ENCODE data around the gene HOXB6.

Gene HOXB6

DNA sequence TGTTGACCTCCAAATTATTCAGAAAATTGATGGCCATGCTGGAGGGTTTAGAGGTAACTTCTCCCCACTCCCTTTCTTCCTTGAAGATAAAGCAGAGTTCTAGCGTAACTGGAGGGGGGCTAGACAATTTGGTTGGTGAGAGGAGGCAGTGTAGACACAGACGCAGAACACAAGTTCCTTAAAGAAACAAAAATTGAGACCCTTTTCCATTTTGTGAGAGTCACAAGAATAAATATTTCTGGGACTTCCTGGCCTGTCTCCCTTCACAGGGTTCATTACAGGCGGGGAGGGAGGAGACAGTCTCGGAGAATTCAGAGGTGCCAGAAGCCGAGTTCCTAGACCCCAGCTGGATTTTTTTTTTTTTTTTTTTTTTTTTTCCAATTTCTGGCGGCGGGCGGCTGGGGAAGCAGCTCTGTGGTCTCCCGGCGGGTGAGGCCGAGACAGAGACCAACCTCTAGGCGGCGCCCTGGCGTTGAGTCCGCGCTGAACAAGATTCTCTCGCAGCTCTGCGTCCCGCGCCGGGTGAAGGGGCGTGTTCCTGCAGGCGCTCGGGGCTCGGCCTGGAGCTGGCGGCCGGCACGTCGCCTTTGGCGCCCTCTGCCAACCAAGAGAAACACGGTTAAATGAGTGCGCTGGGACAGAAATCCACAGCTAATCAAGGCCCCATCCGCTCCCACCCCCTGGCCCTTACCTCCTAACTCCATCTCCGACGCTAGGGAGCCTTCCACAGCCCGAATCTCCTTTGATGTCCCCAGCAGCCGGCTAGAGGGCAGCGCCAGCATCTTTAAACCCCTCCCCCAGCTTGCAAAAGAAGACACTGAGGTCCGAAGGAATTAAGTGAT lies 31.6 kb upstream of the HOXB6 start:
- peak; percentile 6 for DNase-seq (ENCODE audit: low read depth, low spot score)
- H3K27ac ChIP-seq, result no peak overlapping the region

DNA sequence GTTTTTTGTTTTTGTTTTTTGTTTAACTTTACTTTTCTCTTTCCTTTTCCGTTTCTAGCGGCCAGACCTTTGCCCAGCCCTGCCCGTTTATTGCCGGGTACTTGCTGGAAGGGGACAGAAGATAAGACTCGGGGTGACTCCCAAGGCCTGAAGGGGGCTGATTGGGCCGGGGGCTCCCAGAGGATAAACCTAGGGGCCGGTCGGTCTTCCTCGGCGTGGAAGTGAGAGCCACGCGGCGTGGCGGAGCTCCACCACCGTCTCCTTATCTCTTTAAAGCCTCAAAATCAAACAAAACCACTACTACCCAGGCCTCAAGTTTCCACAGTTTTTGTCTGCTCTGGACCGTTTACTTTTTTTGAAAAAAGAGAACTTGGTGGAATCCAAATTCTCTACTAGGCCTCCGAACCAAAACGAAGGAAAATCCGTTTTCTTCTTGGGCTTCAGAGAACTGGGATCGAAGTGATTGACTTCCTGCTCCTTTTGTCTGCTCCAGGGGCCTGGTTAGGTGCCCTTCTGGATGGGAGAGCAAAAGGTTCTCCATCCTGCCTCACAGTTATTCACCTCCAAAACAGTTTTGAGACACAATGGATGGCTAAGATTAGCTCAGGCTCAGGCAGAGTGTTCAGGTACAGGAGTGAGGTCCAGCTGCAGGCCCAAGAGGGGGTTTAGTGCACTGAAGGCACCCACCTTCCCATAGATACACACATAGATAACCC lies 29.9 kb upstream of the HOXB6 start:
- no peak overlapping the region for H3K27ac ChIP-seq
- no peak for DNase-seq (ENCODE audit: low read depth, low spot score)

DNA sequence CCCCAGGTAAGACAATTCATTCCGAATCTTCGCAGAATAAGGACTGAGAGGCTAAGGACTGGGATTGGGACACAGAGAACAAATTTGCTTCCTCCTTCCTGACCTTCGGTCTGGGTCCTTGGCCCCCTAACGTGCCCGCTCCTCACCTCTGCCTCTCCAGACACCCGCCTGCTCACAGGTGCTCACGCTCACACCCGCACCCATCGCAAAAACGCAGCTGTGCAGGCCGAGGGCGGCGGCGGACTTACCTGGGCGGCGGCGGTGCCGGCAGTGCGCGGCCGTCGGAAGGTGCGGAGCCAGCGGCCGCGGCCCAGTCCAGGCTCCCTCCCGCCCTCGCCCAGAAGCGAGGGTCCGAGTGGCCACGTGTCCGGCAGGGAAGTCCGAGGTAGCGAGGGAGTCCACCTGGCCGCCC lies 28.5 kb upstream of the HOXB6 start:
- no peak overlapping the region for H3K27ac ChIP-seq
- DNase-seq (ENCODE audit: low read depth, low spot score), result no peak

DNA sequence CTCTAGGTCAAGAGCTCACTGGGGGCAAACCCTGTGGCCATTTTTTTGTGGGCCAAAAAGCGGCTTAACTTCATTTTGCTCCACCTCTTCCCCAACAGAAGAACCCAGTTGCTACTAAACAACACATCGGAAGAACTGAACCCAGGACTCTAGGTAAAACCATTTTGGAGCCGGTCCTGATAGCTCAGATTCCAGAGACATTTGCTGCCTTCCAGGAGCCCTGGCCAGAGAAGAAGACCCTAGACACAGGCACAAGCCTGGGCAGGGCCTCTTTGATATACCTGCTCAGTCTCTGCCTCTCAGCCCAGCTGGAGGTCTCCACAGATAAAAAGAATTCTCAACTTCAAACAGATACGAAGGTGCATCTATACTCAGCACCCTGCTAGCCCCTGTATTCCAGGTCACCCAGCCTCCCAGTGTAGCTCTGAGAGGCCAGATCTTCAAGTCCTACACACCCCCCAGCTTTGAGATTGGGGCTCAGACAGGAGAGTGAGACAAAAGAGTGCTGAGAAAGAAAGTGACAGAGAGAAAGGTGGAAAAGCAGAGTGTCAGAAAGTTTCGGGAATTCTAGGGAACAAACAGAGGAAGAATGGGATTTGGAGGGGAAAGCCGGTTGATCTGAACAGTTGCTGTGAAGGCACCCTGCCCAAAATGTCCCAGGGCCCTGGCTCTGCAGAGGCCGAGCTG lies 27.9 kb upstream of the HOXB6 start:
- H3K27ac ChIP-seq, result no peak overlapping the region
- DNase-seq (ENCODE audit: low read depth, low spot score), result no peak

DNA sequence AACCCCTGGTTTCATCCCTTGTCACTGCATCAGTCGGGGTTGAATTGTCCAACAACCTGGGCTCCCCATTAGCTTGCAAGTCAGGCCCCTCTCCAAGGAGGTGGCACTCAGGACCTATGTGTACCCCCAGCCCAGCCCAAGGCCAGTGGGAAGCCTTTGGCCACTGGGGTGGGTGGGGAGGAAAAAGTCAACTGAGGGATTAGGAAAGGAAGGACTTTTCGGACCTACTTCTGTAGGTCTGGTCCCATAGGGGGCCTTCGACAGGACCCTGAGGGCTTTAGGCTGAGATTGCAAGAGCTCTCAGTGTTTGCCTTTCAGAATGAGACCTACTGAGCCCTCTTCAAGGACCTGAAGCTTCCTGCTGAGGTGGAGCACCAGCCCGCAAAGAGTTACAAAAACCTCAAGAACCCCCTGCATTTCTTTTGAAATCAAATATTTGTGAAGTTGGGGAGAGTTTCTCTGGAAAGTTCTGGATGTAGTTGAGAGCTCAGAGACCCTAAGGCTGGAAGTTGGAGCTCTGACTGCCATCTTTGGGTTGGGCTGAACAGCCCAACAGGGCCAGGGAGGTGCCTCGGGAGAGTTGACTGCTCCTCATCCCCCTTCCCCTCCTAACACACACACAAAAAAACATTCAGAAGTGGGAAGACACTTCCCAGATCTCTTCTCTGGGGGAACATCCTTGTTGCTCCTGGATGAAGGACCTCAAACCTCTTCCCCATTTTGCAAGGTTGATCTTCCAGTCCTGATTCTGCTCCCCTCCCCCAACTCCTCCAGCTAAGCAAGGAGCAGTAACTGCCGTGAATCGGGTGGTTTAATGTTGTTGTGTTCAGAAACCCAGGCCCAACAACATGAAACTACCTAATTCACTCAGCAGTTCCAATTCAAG lies 27.1 kb upstream of the HOXB6 start:
- no peak for DNase-seq (ENCODE audit: low read depth, low spot score)
- H3K27ac ChIP-seq, result no peak overlapping the region

DNA sequence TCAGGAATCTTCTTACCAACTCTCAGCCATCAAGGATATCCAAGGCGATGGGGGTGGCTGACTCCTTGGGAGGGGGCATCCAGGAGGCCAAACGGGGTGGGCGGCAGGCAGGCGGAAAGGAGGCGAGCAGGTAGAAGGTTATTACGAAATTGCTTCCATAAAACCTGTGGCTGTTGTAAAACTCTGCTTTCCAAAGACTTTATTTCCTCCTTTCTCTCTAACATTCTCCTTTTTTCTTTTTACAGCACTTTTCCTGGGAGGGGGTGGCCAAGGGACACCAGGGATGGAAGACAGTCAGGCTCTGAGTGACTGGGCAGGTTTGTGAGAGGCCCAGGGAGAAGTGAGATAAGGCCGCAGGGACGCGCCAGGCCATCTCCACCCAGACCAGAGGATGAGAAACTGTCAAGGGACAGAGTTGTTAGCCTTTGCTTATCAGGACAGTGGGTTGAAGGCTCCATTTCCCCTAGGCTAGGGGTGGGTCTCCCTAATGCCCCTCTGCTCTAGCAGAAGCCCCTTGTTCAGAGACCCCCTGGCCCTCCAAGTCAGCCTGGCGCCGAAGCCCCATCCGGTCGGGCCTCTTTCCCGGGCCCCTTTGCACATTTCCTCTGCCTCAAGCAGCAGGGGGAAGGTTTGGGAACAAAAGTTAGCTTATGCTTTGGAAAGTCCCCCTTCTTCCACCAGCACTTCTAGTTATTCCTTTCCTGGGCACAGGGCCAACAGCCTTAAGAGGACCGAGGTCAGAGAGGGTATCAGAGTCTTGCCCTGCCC lies 26.3 kb upstream of the HOXB6 start:
- no peak overlapping the region for H3K27ac ChIP-seq
- no peak for DNase-seq (ENCODE audit: low read depth, low spot score)

DNA sequence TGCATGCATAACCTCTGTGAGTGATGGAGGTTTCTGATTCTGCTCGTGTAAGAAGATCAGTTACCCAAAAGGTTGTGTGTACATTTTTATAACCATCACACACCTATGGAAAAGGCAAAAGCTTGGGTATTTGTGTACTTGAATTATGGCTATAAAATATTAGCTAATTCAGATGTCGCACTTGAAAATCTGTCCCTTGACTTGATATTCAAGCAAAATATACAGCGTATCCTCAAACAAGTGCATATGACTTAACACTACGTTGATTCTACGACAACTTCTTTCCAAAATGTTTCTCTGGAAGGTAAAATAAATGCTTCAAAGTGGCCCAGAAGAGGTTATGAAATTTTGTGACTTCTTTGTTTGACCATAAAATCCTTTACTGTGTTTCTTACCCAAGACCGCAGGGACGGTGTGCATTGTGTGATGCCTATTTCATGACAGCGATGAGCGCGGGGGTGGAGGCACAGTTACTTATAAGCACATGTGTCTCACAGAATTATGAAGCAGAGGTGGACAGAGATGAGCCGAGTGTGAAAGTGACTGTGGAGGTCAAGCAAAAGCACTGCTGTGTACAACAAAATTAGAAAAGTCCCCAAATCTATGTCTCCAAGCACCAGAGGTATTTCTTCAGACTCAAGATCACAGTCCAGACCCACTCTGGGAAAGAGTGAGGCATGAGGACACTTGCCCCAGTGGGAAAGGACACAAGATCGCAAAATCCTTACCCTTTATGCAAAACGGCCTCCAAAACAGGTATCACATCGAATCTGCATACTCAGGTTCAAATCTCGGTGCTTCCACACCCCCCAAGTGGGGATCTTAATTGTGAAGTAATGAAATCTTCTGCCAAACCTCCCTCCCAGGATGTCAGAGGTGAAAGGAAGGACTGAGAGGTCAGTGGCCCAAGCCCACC lies 25.5 kb upstream of the HOXB6 start:
- H3K27ac ChIP-seq, result no peak overlapping the region
- no peak for DNase-seq (ENCODE audit: low read depth, low spot score)

DNA sequence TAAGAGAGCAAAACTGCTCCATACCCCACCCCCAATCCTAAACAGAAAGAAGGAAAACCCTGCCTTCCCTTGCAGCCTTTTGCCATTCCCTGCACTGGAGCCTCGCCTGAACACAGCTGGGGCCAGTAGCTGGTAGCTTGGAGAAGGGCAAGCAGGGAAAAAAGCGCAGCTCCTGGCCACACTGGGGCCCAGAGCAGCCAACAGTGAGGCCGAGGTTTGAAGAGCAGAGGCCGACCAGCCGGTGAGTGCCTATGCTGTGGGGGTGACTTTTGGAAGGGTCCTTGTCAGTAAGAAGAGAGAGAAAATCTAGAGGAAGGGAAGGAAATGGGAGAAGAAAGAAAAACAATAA lies 24.6 kb upstream of the HOXB6 start:
- no peak for DNase-seq (ENCODE audit: low read depth, low spot score)
- no peak overlapping the region for H3K27ac ChIP-seq

DNA sequence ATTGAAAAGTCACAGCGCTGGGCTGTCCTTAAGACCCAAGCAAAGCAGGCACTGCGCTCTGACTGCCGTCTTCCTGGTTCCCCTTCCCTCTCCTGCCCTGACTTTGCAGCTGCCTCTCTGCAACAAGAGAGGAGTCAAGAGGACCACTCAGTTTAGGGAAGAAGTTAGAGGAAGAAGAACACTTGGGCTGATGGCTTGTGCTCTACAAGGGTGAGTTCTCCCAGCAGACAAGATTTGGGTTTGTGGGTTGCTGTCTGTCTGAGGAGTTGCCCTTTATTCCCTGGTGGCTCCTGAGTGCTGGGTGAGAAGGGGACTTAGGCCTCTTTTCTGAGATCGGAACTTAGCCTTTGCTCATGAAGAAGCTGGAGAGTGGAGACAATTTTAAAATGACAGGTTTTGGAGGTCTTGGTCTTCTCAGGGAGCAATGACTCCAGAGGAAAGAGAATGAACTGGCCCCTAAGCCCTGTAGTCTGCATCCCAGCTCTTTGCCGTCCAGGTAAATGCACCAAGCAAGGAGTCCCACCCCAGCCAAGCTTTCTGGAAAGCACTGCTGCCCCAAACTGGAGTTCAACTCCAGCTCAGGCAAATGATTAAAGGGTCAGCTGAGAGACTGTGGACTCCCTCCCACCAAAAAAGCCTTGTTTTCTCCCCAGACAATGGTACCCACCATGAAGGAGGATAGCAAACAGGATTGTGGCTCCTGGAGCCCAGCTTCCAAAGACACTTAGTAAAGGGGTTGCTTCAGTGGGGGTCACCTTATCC lies 24.0 kb upstream of the HOXB6 start:
- DNase-seq (ENCODE audit: low read depth, low spot score), result no peak
- no peak overlapping the region for H3K27ac ChIP-seq

DNA sequence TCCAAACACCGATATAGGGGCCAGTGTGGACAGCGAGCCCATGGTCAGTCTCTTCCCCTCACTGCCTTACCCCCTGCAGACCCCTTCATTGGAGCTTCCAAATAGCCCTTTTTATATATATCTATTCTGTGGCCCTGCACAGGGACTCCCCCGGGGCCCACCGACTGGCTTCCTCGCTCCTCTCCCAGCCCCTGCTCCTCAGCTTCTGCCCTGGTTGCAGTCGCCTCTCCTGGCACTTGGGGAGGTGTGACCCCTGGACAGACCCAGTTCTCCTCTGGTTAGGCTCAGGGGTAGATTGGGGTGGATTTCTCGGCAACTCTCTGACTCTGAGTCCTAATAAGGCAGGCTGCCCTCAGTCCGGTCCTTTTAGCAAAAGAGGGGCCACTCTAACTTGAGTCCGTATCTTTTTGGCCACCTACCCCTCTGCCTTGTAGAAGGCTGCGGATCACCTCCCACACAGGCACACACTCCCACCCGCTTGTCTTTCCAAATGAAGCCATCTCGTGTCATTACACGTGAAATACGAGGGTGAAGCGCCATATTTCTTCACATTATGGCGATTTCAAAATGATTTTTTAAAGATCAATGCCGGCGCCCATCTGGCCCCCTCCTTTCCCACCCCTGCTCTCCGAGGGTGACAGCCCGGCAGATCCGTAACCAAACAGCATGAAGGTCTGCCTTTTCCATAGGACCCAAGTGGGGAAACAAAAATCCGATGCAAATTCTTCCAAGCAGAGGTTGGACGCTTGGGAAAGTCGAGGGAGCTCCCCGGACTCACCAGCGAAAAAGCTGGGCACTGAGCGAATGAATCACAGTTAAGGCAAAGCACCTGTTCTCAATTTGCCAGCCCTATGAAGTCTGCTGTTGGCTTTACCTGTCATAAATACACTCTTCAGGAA lies 23.1 kb upstream of the HOXB6 start:
- no peak for DNase-seq (ENCODE audit: low read depth, low spot score)
- H3K27ac ChIP-seq, result no peak overlapping the region

DNA sequence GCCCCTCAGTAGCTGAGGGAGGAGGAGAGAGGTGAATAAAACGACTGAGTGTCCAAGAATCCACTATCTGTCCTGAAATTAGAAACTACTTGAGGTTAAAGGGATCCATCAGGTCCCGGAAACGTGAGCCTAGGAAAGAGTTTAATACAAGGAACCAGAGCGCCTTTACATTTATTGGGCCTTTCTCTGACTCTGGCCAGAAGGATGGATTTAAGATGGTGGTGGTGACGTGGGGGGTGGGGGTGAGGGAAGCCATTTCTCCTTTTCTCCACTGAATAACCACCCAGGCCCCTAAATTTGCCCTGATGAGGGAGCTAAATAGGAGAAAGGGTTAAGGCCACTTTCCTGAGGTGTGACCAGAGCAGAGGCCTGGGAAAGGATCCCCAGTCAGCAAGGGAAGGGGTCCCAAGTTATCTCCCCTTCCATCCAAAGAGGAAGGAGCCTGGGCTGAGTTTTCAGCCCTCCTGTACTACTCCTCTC lies 22.4 kb upstream of the HOXB6 start:
- H3K27ac ChIP-seq, result peak overlapping the region; percentile 48
- no peak for DNase-seq (ENCODE audit: low read depth, low spot score)

DNA sequence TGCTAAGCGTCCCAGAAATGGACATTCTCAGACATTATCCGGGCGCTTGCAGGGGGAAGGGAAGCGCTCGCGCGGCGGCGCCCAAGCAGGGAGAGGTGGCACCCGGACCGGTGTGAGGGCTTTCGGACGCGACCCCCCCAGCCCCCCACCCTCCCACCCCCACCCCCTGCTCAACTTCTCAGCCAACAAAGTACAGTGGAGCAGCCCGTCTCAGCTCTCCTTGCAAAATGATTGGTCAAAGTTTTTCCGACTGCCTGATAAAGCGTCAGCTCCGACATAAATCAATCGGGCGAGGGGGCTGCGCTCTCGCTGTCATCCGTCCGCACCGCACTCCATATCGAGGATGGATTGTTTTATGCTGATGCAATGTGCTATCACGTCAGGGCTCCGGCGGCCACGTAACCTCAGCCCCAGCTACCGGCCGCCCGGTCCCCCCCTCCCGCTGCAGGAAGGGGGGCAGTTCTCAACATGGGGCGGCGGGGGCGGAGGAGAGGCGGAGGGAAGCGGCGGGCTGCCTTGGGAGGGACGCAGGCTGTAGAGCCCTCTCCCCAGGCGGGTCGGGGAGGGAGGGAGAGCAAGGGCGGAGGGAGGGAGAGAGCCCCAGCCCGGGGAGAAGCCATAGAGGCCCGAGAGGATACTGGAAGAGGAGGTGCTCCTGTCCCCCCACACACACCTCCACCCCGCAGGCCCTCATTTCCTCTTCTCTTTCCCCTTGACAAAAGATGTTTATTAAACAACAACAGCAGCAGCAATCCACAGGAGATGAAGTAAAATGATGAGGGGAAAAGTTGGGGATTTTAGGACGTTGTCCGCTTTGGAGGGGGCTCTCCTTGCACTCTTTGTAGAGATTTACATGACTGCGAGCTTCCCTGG lies 21.7 kb upstream of the HOXB6 start, which contains the start of gene HOXB9:
HOXB9 (minus strand) TSS at position 114 of the 873 bp plus-strand sequence; CDS start at position 25, 89 bp downstream.
- H3K27ac ChIP-seq, result peak within 1 kb of the TSS; percentile 48

DNA sequence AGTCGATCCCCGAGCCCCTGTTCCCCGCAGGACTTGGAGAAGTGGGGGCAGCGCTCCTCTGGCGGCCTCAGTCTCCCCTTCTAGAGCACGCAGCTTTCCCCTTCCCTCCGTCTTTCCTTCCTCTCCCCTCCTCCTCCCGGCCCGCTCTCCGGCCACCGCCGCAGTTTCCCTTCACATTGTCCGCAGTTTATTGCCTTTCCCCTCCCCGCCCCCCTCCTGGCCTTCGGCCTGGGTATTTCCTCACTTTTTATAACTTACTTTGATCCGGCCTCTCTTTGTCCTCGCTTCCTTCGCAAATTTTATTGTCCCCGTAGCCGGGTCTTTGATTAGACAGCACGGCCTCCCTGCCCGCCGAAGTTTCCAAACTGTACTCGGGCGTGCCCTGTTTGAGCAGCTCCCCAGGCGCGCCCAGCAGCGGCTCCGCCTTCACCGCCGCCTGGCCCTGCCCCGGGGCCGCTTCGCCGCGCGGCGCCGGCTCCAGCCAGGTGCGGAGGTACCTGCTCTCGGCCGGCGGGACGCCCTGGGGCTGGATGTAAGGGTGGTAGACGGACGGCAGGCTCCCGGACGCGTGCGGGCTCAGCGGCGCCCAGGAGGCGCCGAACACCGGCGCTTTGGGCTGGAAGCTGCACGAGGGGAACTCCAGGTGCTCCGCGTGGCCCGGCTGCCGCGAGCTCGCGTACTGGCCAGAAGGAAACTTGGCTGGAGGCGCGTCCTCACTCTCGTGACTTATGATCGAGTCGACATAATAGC lies 20.9 kb upstream of the HOXB6 start:
- H3K27ac ChIP-seq, result peak overlapping the region; percentile 48
- no peak for DNase-seq (ENCODE audit: low read depth, low spot score)

More for the DNA sequence above, 21.7 kb upstream of the HOXB6 start, which contains the start of gene HOXB9:
- no peak for DNase-seq (ENCODE audit: low read depth, low spot score)

DNA sequence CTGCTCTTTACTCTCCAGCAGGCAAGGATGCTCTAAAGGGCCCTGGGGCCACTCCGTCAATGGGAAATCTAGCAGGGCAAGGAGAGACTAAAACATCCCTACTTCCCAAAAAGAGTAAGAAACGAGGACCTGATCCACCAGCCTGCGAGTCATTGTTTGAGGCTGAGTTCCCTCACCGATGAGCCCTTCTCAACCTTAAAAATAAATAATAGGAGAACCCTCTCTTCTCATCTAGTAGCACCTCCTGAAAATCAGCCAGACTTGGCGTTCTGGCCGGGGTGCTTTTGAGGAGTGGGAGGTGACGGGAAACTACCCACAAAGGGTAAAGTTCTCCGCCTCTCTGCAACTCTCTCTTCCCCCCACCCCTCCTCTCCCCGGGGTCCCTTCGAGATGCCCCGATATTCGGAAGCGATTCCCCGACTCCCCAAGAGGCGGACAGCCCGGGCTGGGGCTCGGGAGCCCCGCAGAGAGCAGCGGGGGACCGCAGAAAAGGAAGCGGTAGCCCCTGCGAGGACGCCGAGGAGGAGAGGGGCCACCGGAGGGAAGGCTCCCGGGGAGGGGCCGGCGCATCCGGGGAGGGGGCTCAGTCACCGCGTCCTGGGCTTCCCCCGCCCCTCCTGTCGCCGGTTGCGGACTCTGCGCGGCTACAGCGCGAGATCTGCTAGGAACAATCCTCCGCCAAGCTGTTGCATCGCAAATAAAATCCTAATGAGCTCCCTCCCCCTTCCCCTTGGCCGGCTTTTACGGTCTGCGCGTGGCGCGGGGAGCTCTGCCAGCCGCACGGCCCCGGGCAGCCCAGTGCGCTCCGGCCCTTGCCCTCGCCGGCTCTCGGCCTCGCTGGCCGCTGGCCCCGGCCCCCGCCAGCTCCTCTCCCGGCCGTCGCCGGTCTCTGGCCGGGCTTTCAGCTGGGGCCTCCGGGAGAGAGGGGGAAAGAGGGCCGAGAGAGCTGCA lies 20.0 kb upstream of the HOXB6 start:
- peak overlapping the region; percentile 48 for H3K27ac ChIP-seq
- DNase-seq (ENCODE audit: low read depth, low spot score), result no peak
